Neuronal stem cell (in vitro differentiated cells): ENCODE data around the gene SERPINA1.

Experiments
- DNase-seq: peaks from one replicate; pipeline ENCODE4 v3.0.0-alpha.2; 2013; ENCODE audit warnings: low spot score
- H2AFZ ChIP-seq: one replicate; pipeline ENCODE4 v1.6.1; 2013; ENCODE audit warnings: mild to moderate bottlenecking, low read length, inconsistent platforms
- H2AK5ac ChIP-seq: 2 replicates; pipeline ENCODE4 v1.6.1; 2013; ENCODE audit warnings: low read depth, mild to moderate bottlenecking, inconsistent platforms, low read length, moderate library complexity, mixed read lengths
- H2BK120ac ChIP-seq: 2 replicates; pipeline ENCODE4 v1.6.1; 2013; ENCODE audit warnings: low read depth, mild to moderate bottlenecking, inconsistent platforms, low read length, moderate library complexity, mixed read lengths
- H2BK12ac ChIP-seq: one replicate; pipeline ENCODE4 v1.6.1; 2013; ENCODE audit warnings: low read length, inconsistent platforms
- H2BK15ac ChIP-seq: 2 replicates; pipeline ENCODE4 v1.6.1; 2013; ENCODE audit warnings: mild to moderate bottlenecking, low read length, inconsistent platforms, mixed read lengths
- H2BK5ac ChIP-seq: one replicate; pipeline ENCODE4 v1.6.1; 2013; ENCODE audit warnings: inconsistent platforms, mild to moderate bottlenecking, low read length, moderate library complexity
- H3K14ac ChIP-seq: one replicate; pipeline ENCODE4 v1.6.1; 2013; ENCODE audit warnings: low read length, inconsistent platforms
- H3K18ac ChIP-seq: 2 replicates; pipeline ENCODE4 v1.6.1; 2013; ENCODE audit warnings: low read length, inconsistent platforms
- H3K23ac ChIP-seq: 2 replicates; pipeline ENCODE4 v1.6.1; 2013; ENCODE audit warnings: low read depth, mild to moderate bottlenecking, mixed read lengths, low read length, inconsistent platforms; ENCODE audit not compliant: poor library complexity
- H3K27ac ChIP-seq: replicated peaks from 3 replicates; pipeline ENCODE4 v1.5.1; 2013; ENCODE audit warnings: low read length, inconsistent platforms
- H3K27me3 ChIP-seq, 3 experiments: 2 replicates each; pipeline ENCODE4 v1.6.1; 2013; ENCODE audit warnings: low read length in 3 of 3, mild to moderate bottlenecking in 2 of 3, inconsistent platforms in 1 of 3, low read depth in 1 of 3, mixed read lengths in 1 of 3, moderate library complexity in 1 of 3; ENCODE audit not compliant: control insufficient read depth in 3 of 3, insufficient read depth in 3 of 3
- H3K36me3 ChIP-seq, 2 donors: replicated peaks in 1 of 2; 2 replicates each; pipeline ENCODE4 v1.6.1; 2013; ENCODE audit warnings: low read length in 2 of 2; ENCODE audit not compliant: control insufficient read depth in 2 of 2, insufficient read depth in 2 of 2
- H3K4ac ChIP-seq: 2 replicates; pipeline ENCODE4 v1.6.1; 2013; ENCODE audit warnings: inconsistent platforms, mild to moderate bottlenecking, low read length, moderate library complexity
- H3K4me1 ChIP-seq, 2 donors: 1 replicate in 1 of 2; 2 replicates in 1 of 2; pipeline ENCODE4 v1.6.1; 2013; ENCODE audit warnings: low read length in 2 of 2, low read depth in 1 of 2; ENCODE audit not compliant: control insufficient read depth in 2 of 2, insufficient read depth in 1 of 2
- H3K4me2 ChIP-seq: one replicate; pipeline ENCODE4 v1.6.1; 2013; ENCODE audit warnings: mild to moderate bottlenecking, low read length, inconsistent platforms; ENCODE audit not compliant: insufficient read depth, poor library complexity, severe bottlenecking
- H3K4me3 ChIP-seq, 2 donors: 2 replicates each; pipeline ENCODE4 v1.5.1; 2013; ENCODE audit warnings: low read length in 2 of 2, mild to moderate bottlenecking in 2 of 2, inconsistent platforms in 1 of 2, moderate library complexity in 1 of 2
- H3K79me1 ChIP-seq: one replicate; pipeline ENCODE4 v1.6.1; 2013; ENCODE audit warnings: low read depth, mild to moderate bottlenecking, inconsistent platforms, low read length, moderate library complexity
- H3K9ac ChIP-seq: one replicate; pipeline ENCODE4 v1.6.1; 2013; ENCODE audit warnings: mild to moderate bottlenecking, low read depth, low read length, inconsistent platforms; ENCODE audit not compliant: poor library complexity
- H3K9me3 ChIP-seq, 2 donors: replicated peaks in 1 of 2; 2 replicates each; pipeline versions ENCODE3 to v1.6.1; 2013; ENCODE audit warnings: low read length in 2 of 2, mild to moderate bottlenecking in 2 of 2, inconsistent platforms in 1 of 2, low read depth in 1 of 2, mixed read lengths in 1 of 2, moderate library complexity in 1 of 2; ENCODE audit not compliant: control insufficient read depth in 2 of 2, insufficient read depth in 1 of 2
- H4K8ac ChIP-seq: one replicate; pipeline ENCODE4 v1.6.1; 2013; ENCODE audit warnings: low read depth, mild to moderate bottlenecking, inconsistent platforms, low read length, moderate library complexity
- H4K91ac ChIP-seq: one replicate; pipeline ENCODE4 v1.6.1; 2013; ENCODE audit warnings: low read length, low read depth, mild to moderate bottlenecking, inconsistent platforms; ENCODE audit not compliant: poor library complexity
- WGBS, 2 donors: extraction: QIAGEN DNeasy Blood & Tissue Kit; methylation state at CpG; one replicate each; pipeline ENCODE4 v1.1.7; 2013; ENCODE audit warnings: missing lambda C conversion rate in 2 of 2, mixed read lengths in 1 of 2; ENCODE audit not compliant: insufficient read length in 2 of 2, insufficient replicate concordance in 1 of 2; ENCODE audit errors: extremely low coverage in 2 of 2; 5-methylcytosine and 5-hydroxymethylcytosine counted together

Gene SERPINA1

GRCh38 chr14:94386085-94387031, 2.0 kb downstream of the SERPINA1 start:
- Histone ChIP-seq H3K36me3 (no peaks in the 10 kb centered on the region), H3K4me1 (peaks cover 0 to 2% of the 10 kb centered on the region in 2 donors), H3K9me3 (no peaks in the 10 kb centered on the region), H3K27me3 (peaks cover 0 to 6% (median 0%) of the 10 kb centered on the region in 3 experiments), H3K14ac (no peak overlapping the region), H4K8ac (no peak overlapping the region), H2BK120ac (no peak overlapping the region), H3K23ac (no peak overlapping the region), H3K4me2 (no peak overlapping the region), H3K18ac (peak overlapping the region; percentile 61), H3K9ac (no peak overlapping the region), H2BK15ac (no peak overlapping the region), H3K4ac (no peak overlapping the region), H2AFZ (no peak overlapping the region), H3K27ac (no peak overlapping the region), H2BK5ac (no peak overlapping the region), H3K79me1 (no peaks in the 10 kb centered on the region), H3K4me3 (no peak overlapping the region), H2AK5ac (no peak overlapping the region), H4K91ac (no peak overlapping the region), H2BK12ac (no peak overlapping the region)
- no peak for DNase-seq
- no CpG with 5 or more reads among the region's 14 CpGs for WGBS, 2 donors

DNA sequence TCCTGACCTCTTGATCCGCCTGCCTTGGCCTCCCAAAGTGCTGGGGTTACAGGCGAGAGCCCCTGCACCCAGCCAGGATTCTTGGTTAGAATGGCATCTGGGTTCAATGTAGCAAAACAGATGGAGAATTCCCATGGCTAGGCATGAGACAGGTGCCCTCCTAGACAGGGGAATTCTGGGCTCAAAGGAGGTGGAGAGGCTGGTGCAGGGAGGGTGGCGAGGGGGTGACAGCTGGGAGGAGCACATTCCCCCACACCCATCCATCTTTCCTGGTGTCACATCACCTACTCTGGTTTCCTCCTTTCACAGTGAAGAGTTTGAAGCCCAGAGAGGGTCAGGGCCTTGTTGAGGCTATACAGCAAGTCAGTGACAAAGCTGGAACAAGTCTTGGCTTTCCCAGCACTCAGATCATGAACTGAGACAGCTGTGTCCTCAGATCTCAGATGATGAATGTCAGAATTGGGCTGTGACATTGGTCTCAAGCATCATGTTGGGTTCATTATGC, 2.8 kb downstream of the SERPINA1 start:
- DNase-seq = no peak
- no peak overlapping the region for H4K91ac ChIP-seq
- no peak overlapping the region for H2BK12ac ChIP-seq
- no peaks in the 10 kb centered on the region for H3K79me1 ChIP-seq
- no peak overlapping the region for H3K4ac ChIP-seq
- no CpG with 5 or more reads among the region's 3 CpGs for WGBS, 2 donors
- no peak overlapping the region for H4K8ac ChIP-seq
- H3K4me1 ChIP-seq = peaks cover 0 to 2% of the 10 kb centered on the region in 2 donors
- H3K36me3 ChIP-seq = no peaks in the 10 kb centered on the region
- no peak overlapping the region for H3K14ac ChIP-seq
- no peak overlapping the region for H2AFZ ChIP-seq
- H3K27ac ChIP-seq = no peak overlapping the region
- H2BK5ac ChIP-seq = no peak overlapping the region
- no peaks in the 10 kb centered on the region for H3K9me3 ChIP-seq
- H3K9ac ChIP-seq = no peak overlapping the region
- H3K4me2 ChIP-seq = no peak overlapping the region
- no peak overlapping the region for H2AK5ac ChIP-seq
- no peak overlapping the region for H3K4me3 ChIP-seq
- H3K27me3 ChIP-seq = peaks cover 0 to 6% (median 0%) of the 10 kb centered on the region in 3 experiments
- no peak overlapping the region for H2BK15ac ChIP-seq
- no peak overlapping the region for H3K18ac ChIP-seq
- no peak overlapping the region for H2BK120ac ChIP-seq
- no peak overlapping the region for H3K23ac ChIP-seq

DNA sequence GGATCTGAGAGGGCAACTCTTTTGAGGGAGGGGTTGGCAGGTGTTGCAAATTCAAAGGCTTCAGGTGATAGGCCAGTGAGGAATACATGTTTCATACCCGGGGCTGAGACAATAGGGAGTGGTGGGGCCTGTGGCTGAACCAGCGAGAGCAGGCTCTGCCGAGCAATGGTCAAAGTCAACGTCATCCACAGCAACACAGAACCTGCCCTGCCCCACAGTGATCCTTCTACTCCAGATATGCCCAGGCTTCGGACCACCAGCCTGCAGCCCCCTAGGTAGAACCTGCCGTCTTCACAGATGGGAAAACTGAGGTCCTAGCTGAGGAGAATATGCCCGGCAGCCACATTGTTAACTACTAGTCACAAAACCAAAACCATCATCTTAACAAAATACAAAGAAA, 4.1 kb downstream of the SERPINA1 start:
- no peak overlapping the region for H4K91ac ChIP-seq
- no peak overlapping the region for H2AFZ ChIP-seq
- no peak overlapping the region for H2BK5ac ChIP-seq
- no peak overlapping the region for H3K27ac ChIP-seq
- no peak for DNase-seq
- H3K4ac ChIP-seq = no peak overlapping the region
- no peak overlapping the region for H3K9ac ChIP-seq
- H3K27me3 ChIP-seq = peaks cover 0 to 6% (median 0%) of the 10 kb centered on the region in 3 experiments
- H2BK120ac ChIP-seq = no peak overlapping the region
- no peaks in the 10 kb centered on the region for H3K9me3 ChIP-seq
- no peak overlapping the region for H3K18ac ChIP-seq
- H3K23ac ChIP-seq = no peak overlapping the region
- no peak overlapping the region for H4K8ac ChIP-seq
- H3K14ac ChIP-seq = no peak overlapping the region
- H3K4me1 ChIP-seq = no peaks in the 10 kb centered on the region
- H3K36me3 ChIP-seq = no peaks in the 10 kb centered on the region
- H3K4me3 ChIP-seq = no peak overlapping the region
- no peak overlapping the region for H2BK12ac ChIP-seq
- H2BK15ac ChIP-seq = no peak overlapping the region
- WGBS, 2 donors = no CpG with 5 or more reads among the region's 7 CpGs
- H3K79me1 ChIP-seq = no peaks in the 10 kb centered on the region
- H3K4me2 ChIP-seq = no peak overlapping the region
- H2AK5ac ChIP-seq = no peak overlapping the region

DNA sequence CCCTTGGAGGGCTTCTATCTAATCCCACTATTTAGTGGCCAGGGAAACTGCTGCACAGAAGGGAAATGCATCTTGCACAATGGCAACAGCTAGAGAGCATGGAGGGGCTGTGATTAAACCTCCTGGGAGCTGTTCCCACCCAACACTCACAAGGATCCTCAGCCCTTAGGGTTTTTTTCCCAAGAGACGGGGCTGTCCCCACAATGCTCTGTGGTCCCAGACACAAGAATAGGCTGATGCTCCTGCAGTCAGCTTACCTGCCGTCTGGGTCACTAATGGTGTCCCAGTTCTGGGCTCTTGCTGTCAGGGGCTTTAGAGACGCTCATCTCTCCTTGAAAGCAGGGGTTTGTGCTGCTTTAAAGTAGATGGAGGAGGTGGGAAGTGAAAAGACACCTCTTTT, 4.6 kb downstream of the SERPINA1 start:
- Histone ChIP-seq H3K4ac (no peak overlapping the region), H3K27me3 (peaks cover 0 to 6% (median 0%) of the 10 kb centered on the region in 3 experiments), H3K9ac (no peak overlapping the region), H3K79me1 (no peaks in the 10 kb centered on the region), H3K4me2 (no peak overlapping the region), H2AFZ (no peak overlapping the region), H4K91ac (no peak overlapping the region), H3K27ac (no peak overlapping the region), H3K23ac (no peak overlapping the region), H3K36me3 (no peaks in the 10 kb centered on the region), H3K18ac (no peak overlapping the region), H2BK15ac (no peak overlapping the region), H2BK5ac (no peak overlapping the region), H3K14ac (no peak overlapping the region), H3K4me1 (no peaks in the 10 kb centered on the region), H2BK12ac (no peak overlapping the region), H4K8ac (no peak overlapping the region), H3K4me3 (no peak overlapping the region), H3K9me3 (no peaks in the 10 kb centered on the region), H2AK5ac (no peak overlapping the region), H2BK120ac (no peak overlapping the region)
- DNase-seq = no peak
- WGBS, 2 donors = no CpG with 5 or more reads among the region's 3 CpGs
